HepG2 (cell line): ENCODE data around the gene TSPAN3. TPM values are rescaled to one million over a fixed set of nuclear protein-coding genes. Genes with fewer than 3 reads are reported as not detected.

Experiments used
- BORCS8-MEF2B ChIP-seq: sonication (generic); formaldehyde crosslinking; IDR thresholded peaks from 2 replicates; pipeline ENCODE4 v1.8.0; 2022; ENCODE audit warnings: mild to moderate bottlenecking, missing genetic modification reagents
- HOXA5 ChIP-seq: sonication (generic); formaldehyde crosslinking; IDR thresholded peaks from 2 replicates; pipeline ENCODE4 v1.4.0; 2020; ENCODE audit warnings: missing genetic modification reagents
- IKZF1 ChIP-seq: fragments of 450-650 bp; IDR thresholded peaks from 2 replicates; pipeline ENCODE4 v1.7.1; 2016
- SCMH1 ChIP-seq: sonication (generic); formaldehyde crosslinking; IDR thresholded peaks from 2 replicates; pipeline ENCODE4 v1.9.0; 2021; ENCODE audit warnings: missing genetic modification reagents, mild to moderate bottlenecking, borderline replicate concordance
- ZMYM2 ChIP-seq: sonication (generic); formaldehyde crosslinking; IDR thresholded peaks from 2 replicates; pipeline ENCODE4 v1.8.0; 2022; ENCODE audit warnings: mild to moderate bottlenecking, missing genetic modification reagents
- ZNF407 ChIP-seq: sonication (generic); formaldehyde crosslinking; IDR thresholded peaks from one replicate; pipeline ENCODE4 v1.5.1; 2020; ENCODE audit warnings: mild to moderate bottlenecking, missing genetic modification reagents; ENCODE audit errors: not compliant biosample characterization
- ZNF816 ChIP-seq: sonication (generic); formaldehyde crosslinking; IDR thresholded peaks from 2 replicates; pipeline ENCODE4 v1.8.0; 2022; ENCODE audit warnings: missing genetic modification reagents, mild to moderate bottlenecking, borderline replicate concordance
- polyA plus RNA-seq, 8 experiments: library from polyadenylated mRNA; depleted of rRNA in 3 of 8; stranded (reverse) in 7 of 8; unstranded in 1 of 8; fragments of >200 nt; fragmentation: Illumina TruSeq in 4 of 8; extraction: Trizol in 4 of 8; gene quantifications; 2 replicates each; pipeline versions ENCODE4 v1.2.1 to v1.2.3, GENCODE V29; 2011 to 2016; ENCODE audit warnings: low read depth in 4 of 8, missing spikeins in 1 of 8, mixed read lengths in 1 of 8; ENCODE audit not compliant: insufficient read depth in 1 of 8
- total RNA-seq, 5 experiments: library from RNA; depleted of rRNA; stranded (reverse); fragments of >200 nt; fragmentation: Illumina TruSeq; extraction: Trizol; gene quantifications; 2 replicates each; pipeline ENCODE4 v1.2.3, GENCODE V29; 2016; ENCODE audit warnings: low read depth in 1 of 5

TSPAN3 gene
- total and polyA plus RNA-seq, 2 of the 13 experiments (the other 11 are each of a cell fraction or from before 2014, with no cell fraction given) = 167 to 170 TPM

GRCh38 chr15:77019521-77020331 is 51.2 kb downstream of the TSPAN3 start (continued):
- TF ChIP-seq ZNF407 (no peak), HOXA5 (CRISPR knock-in tag) (no peak), ZMYM2 (CRISPR knock-in tag) (no peak), IKZF1 (no peak), SCMH1 (no peak), BORCS8-MEF2B (CRISPR knock-in tag) (no peak), ZNF816 (CRISPR knock-in tag) (no peak)
- TF ChIP-seq, all 625 proteins: peak for 0
